WTC11 (cell line): ENCODE results near the gene KLK3. TPM values are rescaled to one million over a fixed set of nuclear protein-coding genes. Genes with fewer than 3 reads are reported as not detected.
A peak's percentile ranks its signal among the peaks of the same experiment; 100 is the strongest.
"Not testable (repeated sequence)": the region's sequence is repeated elsewhere in the genome, so short reads cannot be mapped to it uniquely, and the experiment has no call there.

ENCODE experiments used
- ATAC-seq: fragments of 200-7000 bp; cut with Tn5 transposase; 2 replicates; pipeline ENCODE4 v1.10.0; 2021; ENCODE audit warnings: mild to moderate bottlenecking, moderate library complexity
- CTCF ChIA-PET: fragments of 300-600 bp; sonication (Branson Sonifier 250); formaldehyde crosslinking; loops from one replicate; lab custom pipeline; 2021; ENCODE audit warnings: antibody characterized with exemption; lab: Charles Lee
- POLR2A ChIA-PET: fragments of 350-600 bp; sonication (Branson Sonifier 250); formaldehyde crosslinking; loops from one replicate; lab custom pipeline; 2021; ENCODE audit warnings: antibody characterized with exemption; lab: Charles Lee
- DNase-seq: peaks from one replicate; pipeline ENCODE4 v3.0.0; 2021; ENCODE audit warnings: low spot score
- H3K27ac Mint-ChIP-seq: 2 replicates; pipeline ENCODE4 v1.8.0; 2021; ENCODE audit warnings: mixed read lengths
- H3K27me3 Mint-ChIP-seq: 2 replicates; pipeline ENCODE4 v1.8.0; 2021; ENCODE audit warnings: low read depth, mild to moderate bottlenecking, moderate library complexity, mixed read lengths
- H3K36me3 Mint-ChIP-seq: 2 replicates; pipeline ENCODE4 v1.8.0; 2021; ENCODE audit warnings: mixed read lengths
- H3K4me1 Mint-ChIP-seq: 2 replicates; pipeline ENCODE4 v1.8.0; 2022; ENCODE audit warnings: mixed read lengths
- H3K4me3 Mint-ChIP-seq: 2 replicates; pipeline ENCODE4 v1.8.0; 2021; ENCODE audit warnings: mild to moderate bottlenecking, moderate library complexity, mixed read lengths
- H3K9me3 Mint-ChIP-seq: 2 replicates; pipeline ENCODE4 v1.8.0; 2021; ENCODE audit warnings: mixed read lengths
- ARID4B ChIP-seq: sonication (generic); formaldehyde crosslinking; IDR thresholded peaks from 2 replicates; pipeline ENCODE4 v1.8.0; 2023; ENCODE audit warnings: missing genetic modification reagents, mild to moderate bottlenecking, borderline replicate concordance
- CDX4 ChIP-seq: fragments of 250-450 bp; sonication (Bioruptor Pico); IDR thresholded peaks from 2 replicates; pipeline ENCODE4 v1.9.0; 2021; ENCODE audit warnings: moderate library complexity, mild to moderate bottlenecking, inconsistent platforms, borderline replicate concordance
- CTCF ChIP-seq: fragments of 200-600 bp; IDR thresholded peaks from 2 replicates; pipeline ENCODE4 v1.8.0; 2022; ENCODE audit warnings: antibody characterized with exemption
- ETV6 ChIP-seq: sonication (generic); formaldehyde crosslinking; IDR thresholded peaks from 2 replicates; pipeline ENCODE4 v1.8.1; 2022; ENCODE audit warnings: mild to moderate bottlenecking, missing genetic modification reagents
- GRHL2 ChIP-seq: fragments of 250-450 bp; sonication (Bioruptor Pico); IDR thresholded peaks from 2 replicates; pipeline ENCODE4 v1.8.0; 2022; ENCODE audit warnings: mild to moderate bottlenecking, moderate library complexity; ENCODE audit not compliant: insufficient replicate concordance, severe bottlenecking
- NFATC4 ChIP-seq: fragments of 250-450 bp; sonication (Bioruptor Pico); IDR thresholded peaks from 2 replicates; pipeline ENCODE4 v1.9.0; 2021; ENCODE audit warnings: mild to moderate bottlenecking
- NFYB ChIP-seq: sonication (generic); formaldehyde crosslinking; conservative IDR thresholded peaks from 2 replicates; pipeline ENCODE4 v1.8.0; 2022; ENCODE audit warnings: low read depth, missing genetic modification reagents
- PREB ChIP-seq: sonication (generic); formaldehyde crosslinking; IDR thresholded peaks from 2 replicates; pipeline ENCODE4 v1.8.1; 2022; ENCODE audit warnings: mild to moderate bottlenecking, missing genetic modification reagents, moderate library complexity, borderline replicate concordance
- RORB ChIP-seq: fragments of 250-450 bp; sonication (Bioruptor Pico); IDR thresholded peaks from 2 replicates; pipeline ENCODE4 v1.9.0; 2021; ENCODE audit warnings: mild to moderate bottlenecking
- USF1 ChIP-seq: sonication (generic); formaldehyde crosslinking; IDR thresholded peaks from 2 replicates; pipeline ENCODE4 v1.8.0; 2022; ENCODE audit warnings: mild to moderate bottlenecking, missing genetic modification reagents
- USF2 ChIP-seq: sonication (generic); formaldehyde crosslinking; IDR thresholded peaks from 2 replicates; pipeline ENCODE4 v1.8.1; 2023; ENCODE audit warnings: mild to moderate bottlenecking, missing genetic modification reagents, moderate library complexity
- ZNF396 ChIP-seq: fragments of 250-450 bp; sonication (Bioruptor Pico); IDR thresholded peaks from 2 replicates; pipeline ENCODE4 v1.8.0; 2021; ENCODE audit warnings: mild to moderate bottlenecking, moderate library complexity, borderline replicate concordance
- total RNA-seq: library from RNA; stranded (reverse); gene quantifications from 3 replicates; pipeline ENCODE4 v1.2.3, GENCODE V29; 2021

Gene KLK3
- total RNA-seq, 1 experiment from 2014 or later: 0.13 TPM

GRCh38 chr19:50891253-50891625 lies 36.5 kb downstream of the KLK3 start (continued):
- no peak for TF ChIP-seq CDX4 (CRISPR knock-in tag)
- TF ChIP-seq PREB (CRISPR knock-in tag): no peak
- TF ChIP-seq ARID4B (CRISPR knock-in tag): no peak
- no peak for TF ChIP-seq GRHL2 (CRISPR knock-in tag)

- no peak overlapping the region for H3K27ac Mint-ChIP-seq
- ChIA-PET CTCF (interaction anchor here (0.9 kb wide), 1 partner anchor 29 kb away, joined by 7 read pairs; no protein-coding TSS in a partner anchor), POLR2A (no interaction called here)
- peaks cover 53% of the 10 kb centered on the region for H3K9me3 Mint-ChIP-seq
- peaks cover 24% of the 10 kb centered on the region for H3K36me3 Mint-ChIP-seq
- no peaks in the 10 kb centered on the region for H3K4me1 Mint-ChIP-seq
- peak; percentile 63 for DNase-seq
- peaks cover 62% of the 10 kb centered on the region for H3K27me3 Mint-ChIP-seq
- no peak overlapping the region for H3K4me3 Mint-ChIP-seq
- ATAC-seq: peak; percentile 75
- TF ChIP-seq USF1 (peak; percentile 70), CTCF (peak; percentile 43; the same call in 1 of the 2 replicates), ZNF396 (CRISPR knock-in tag) (no peak), USF2 (CRISPR knock-in tag) (peak; percentile 70)
These were observed 38.5 kb downstream of the KLK3 start for GRCh38 chr19:50893047-50893736.

GRCh38 chr19:50894478-50895356 lies 40.0 kb downstream of the KLK3 start:
- Mint-ChIP-seq H3K27me3 (peaks cover 60% of the 10 kb centered on the region), H3K36me3 (peaks cover 24% of the 10 kb centered on the region)
- POLR2A ChIA-PET: no interaction called here

GRCh38 chr19:50896089-50896590 lies 41.4 kb downstream of the KLK3 start:
- Mint-ChIP-seq H3K27me3 (peaks cover 56% of the 10 kb centered on the region), H3K36me3 (peaks cover 24% of the 10 kb centered on the region), H3K9me3 (peaks cover 45% of the 10 kb centered on the region)
- ATAC-seq, H3K4me1 Mint-ChIP-seq, POLR2A ChIA-PET, H3K27ac Mint-ChIP-seq, DNase-seq, H3K4me3 Mint-ChIP-seq: not testable (repeated sequence)
- CTCF ChIA-PET: interaction anchor here (1.0 to 1.6 kb wide), 2 partner anchors 19 to 26 kb away, joined by 3 to 5 read pairs; no protein-coding TSS in a partner anchor

More at GRCh38 chr19:50894478-50895356, 40.0 kb downstream of the KLK3 start:
- Mint-ChIP-seq H3K4me1 (no peaks in the 10 kb centered on the region), H3K9me3 (peaks cover 45% of the 10 kb centered on the region), H3K27ac (no peak overlapping the region), H3K4me3 (no peak overlapping the region)
- TF ChIP-seq NFYB: no peak
- no peak for TF ChIP-seq RORB (CRISPR knock-in tag)
- TF ChIP-seq NFATC4 (CRISPR knock-in tag): no peak
- no peak for TF ChIP-seq ETV6
- DNase-seq: no peak
- no peak for ATAC-seq
- CTCF ChIA-PET: interaction anchor here (1.6 kb wide), 1 partner anchor 27 kb away, joined by 3 read pairs; no protein-coding TSS in a partner anchor
